ENCODE data around the gene ACLY.

GRCh38 chr17:41821776-41822175 is 97.0 kb downstream of the ACLY start:
- no peak for TF ChIP-seq CHD2 (IDR thresholded peaks at IDR 0.05; ENCODE audit: low read depth, low read length)
- no peak for TF ChIP-seq KLF13 (CRISPR knock-in tag; IDR thresholded peaks at IDR 0.05)

Measured in HepG2 (cell line).